ENCODE measurements around the gene ST8SIA3.

DNA sequence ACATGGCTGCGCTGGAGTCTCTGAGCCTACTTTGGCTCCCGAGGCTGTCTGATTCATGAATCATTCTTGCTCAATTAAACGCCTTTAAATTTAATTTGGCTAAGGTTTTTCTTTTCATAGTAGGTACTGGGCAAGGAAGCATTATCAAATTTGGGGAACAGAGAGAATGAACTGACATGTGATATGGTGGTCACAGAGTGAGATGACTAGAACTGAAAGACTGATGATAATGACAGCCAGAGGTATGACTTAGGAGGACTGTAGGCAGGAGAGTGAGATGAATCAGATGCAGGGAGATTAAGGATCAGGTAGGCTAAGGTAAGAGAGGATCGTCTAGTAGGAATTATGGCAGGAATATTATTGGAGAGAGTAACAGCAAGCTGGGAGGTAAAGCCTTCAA, 40.9 kb upstream of the ST8SIA3 start:
- TF ChIP-seq POLR2AphosphoS5 (IDR thresholded peaks at IDR 0.05; ENCODE audit: borderline replicate concordance, low read depth, low read length) = no peak
- TF ChIP-seq EZH2 (IDR thresholded peaks at IDR 0.05) = no peak

All from SK-N-MC (cell line).